Activated T-cell treated with anti-CD3 and anti-CD28 coated beads, Interleukin-2, amount 50 U/mL, for 4 hours (primary cell): ENCODE data around the gene PSMC3. TPM values are rescaled to one million over a fixed set of nuclear protein-coding genes. Genes with fewer than 3 reads are reported as not detected.
"Not testable (repeated sequence)": the region's sequence is repeated elsewhere in the genome, so short reads cannot be mapped to it uniquely, and the experiment has no call there.

ENCODE experiments used
- ATAC-seq, 2 donors: fragments of 200-7000 bp; cut with Tn5 transposase; one replicate each; pipeline ENCODE4 v1.10.0; 2021
- DNase-seq: peaks from one replicate; pipeline ENCODE4 v3.0.0-alpha.2; 2020
- H3K27me3 Mint-ChIP-seq: one replicate; pipeline ENCODE4 v1.8.0; 2021; ENCODE audit warnings: low read depth, mixed read lengths
- H3K36me3 Mint-ChIP-seq: one replicate; pipeline ENCODE4 v1.8.0; 2022; ENCODE audit warnings: mixed read lengths; ENCODE audit not compliant: insufficient read depth
- H3K4me1 Mint-ChIP-seq: one replicate; pipeline ENCODE4 v1.8.0; 2021; ENCODE audit warnings: low read depth, mixed read lengths
- H3K4me3 Mint-ChIP-seq: one replicate; pipeline ENCODE4 v1.8.0; 2021; ENCODE audit warnings: mild to moderate bottlenecking, moderate library complexity, mixed read lengths
- H3K9me3 Mint-ChIP-seq: one replicate; pipeline ENCODE4 v1.8.0; 2021; ENCODE audit warnings: mixed read lengths
- total RNA-seq, 3 donors: library from RNA; stranded (reverse); gene quantifications; one replicate each; pipeline ENCODE4 v1.2.1, GENCODE V29; 2021

The PSMC3 gene
- total RNA-seq: 100 to 1,000 TPM; 275 to 300 (median 299) TPM

DNA sequence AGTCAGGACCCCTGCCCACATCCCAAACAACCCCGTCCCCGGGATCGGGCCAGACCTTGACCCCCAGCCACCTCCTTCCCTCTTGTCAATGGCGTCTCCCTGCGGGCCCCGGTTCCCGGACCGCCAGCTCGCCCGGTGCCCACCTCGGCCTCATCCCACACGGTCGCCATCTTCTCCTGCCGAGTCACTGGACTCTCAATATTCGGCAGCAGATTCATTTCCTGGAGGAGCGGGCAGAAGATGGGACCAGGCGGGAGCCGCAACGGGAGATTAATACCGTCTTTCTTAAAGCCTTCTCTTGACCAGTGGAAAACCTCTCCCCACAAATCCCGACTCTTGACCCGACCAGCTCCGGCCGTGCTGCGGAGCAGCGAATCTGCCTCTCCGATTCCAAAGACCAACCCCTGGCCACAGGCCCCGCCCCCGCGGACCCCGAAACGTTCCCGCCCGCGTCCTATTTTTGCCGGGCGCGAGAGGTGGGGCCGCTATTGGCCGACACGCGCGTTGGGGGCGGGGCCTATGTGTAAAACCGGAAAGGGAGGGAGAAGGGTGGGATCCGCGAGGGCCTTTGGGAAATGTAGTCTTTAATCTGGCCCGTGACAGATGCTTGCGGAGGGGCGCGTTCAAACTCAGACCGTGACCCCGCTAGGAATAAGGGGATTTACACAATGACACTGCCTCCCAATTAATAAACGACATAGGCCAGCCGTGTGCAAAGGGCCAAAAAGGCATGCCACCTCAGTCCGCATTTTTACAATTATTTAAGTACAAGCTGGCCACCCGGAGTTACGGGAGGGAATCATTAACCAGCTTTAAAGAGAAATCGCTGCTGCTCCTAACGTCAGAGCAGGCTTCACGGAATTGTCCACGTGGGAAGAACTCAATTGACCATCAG lies at the start of gene PSMC3:
TSS of gene PSMC3 (minus strand) at position 378 of the 895 bp plus-strand sequence. CDS start at position 218, 160 bp downstream.
- H3K36me3 Mint-ChIP-seq: peaks cover 25% of the 10 kb centered on the region
- peaks cover 20% of the 10 kb centered on the region for H3K4me1 Mint-ChIP-seq
- no peaks in the 10 kb centered on the region for H3K27me3 Mint-ChIP-seq
- peak within 1 kb of the TSS; percentile 100 for H3K4me3 Mint-ChIP-seq
- ATAC-seq (peak; percentile 96), DNase-seq (peak; percentile 99)
- no peaks in the 10 kb centered on the region for H3K9me3 Mint-ChIP-seq

DNA sequence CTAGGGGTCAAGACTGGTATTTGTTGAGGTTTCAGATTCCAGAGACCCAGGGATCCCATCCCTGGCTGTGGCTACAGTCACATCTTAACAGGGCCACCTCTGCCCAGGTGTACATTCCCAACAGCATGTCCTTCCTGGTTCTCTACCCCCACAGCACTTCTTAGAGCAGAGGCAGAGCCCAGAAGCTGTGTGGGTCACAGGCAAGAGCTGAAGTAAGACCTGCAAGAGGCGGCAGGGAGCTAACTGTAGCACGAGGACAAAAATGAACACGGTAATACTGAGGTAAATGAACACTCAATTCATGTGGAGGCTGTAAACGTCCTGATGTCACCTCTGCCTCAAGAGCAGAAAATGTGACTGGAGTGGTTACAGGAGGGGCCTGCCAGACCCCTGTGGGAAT lies 44.4 kb upstream of the PSMC3 start:
- Mint-ChIP-seq H3K9me3 (no peaks in the 10 kb centered on the region), H3K36me3 (peaks cover 49% of the 10 kb centered on the region)
- ATAC-seq: no peak

DNA sequence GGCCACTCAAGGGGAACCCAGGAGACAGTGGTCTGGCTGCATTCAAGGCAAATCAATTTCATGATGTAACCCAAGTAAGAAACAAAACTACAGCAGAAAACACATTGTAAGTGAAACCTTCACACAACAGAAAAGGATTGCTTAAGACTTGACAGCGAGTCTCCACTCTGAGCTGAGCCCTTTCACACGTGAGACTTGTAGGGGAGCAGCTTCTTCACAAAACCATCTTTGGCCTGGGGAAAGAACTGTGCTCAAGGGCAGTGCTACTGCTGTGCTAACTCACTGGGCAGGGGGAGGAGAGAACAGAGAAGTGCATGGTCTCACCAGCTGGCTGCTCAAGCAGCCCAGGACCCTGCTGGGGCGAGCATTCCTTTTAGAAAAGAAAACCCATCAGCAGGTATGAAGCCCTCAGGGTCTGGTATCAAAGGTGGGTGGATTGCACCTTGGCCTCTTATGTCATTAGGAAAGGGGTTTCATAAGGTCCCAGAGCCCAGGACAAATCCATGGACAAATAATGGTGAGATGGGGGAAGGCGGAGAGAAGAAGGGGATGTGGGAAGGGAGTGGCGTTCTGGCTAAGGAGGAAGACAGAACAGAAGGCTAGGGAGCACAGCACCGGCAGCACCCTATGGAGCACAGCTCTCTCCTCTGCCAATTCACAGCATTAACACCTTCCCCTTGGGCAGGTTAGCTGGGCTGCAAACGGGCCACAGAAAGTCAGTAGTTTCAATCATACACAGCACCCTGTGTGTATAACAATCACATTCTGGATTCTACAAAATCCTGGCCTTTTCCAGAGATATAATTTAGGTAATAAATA lies 43.3 kb upstream of the PSMC3 start:
- peaks cover 44% of the 10 kb centered on the region for H3K36me3 Mint-ChIP-seq
- no peak for DNase-seq

More for the DNA sequence above, 44.4 kb upstream of the PSMC3 start:
- H3K27me3 Mint-ChIP-seq: no peaks in the 10 kb centered on the region
- DNase-seq: no peak
- H3K4me1 Mint-ChIP-seq: no peaks in the 10 kb centered on the region
- H3K4me3 Mint-ChIP-seq: no peak overlapping the region

DNA sequence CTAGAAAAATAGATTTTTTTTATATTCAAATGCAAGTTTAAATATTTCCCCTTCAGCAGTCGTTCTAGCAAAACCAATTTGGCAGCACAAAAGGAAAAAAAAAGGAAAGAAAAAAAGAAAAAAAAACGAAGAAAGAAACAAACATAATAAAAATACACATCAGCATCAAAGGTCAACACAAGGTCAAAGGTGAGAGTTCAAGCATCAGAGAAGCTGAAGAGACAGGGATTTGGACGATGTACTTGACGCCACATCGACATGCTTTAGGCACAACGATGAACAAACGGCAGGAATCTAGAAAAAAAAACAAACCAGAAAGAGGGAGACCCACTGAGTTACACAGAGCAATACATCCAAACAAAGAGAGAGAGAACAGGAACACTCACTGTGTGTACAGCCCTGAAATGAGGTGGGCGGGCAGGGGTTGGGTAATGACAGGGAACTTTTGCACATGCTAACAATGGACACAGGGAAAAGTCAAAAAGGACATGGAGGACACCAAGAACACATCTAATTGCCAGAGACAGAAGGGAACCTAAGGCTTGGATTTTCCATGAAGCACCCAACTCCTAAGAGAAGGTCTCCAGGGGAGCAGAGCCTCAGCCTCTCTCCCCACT lies 42.5 kb upstream of the PSMC3 start:
- Mint-ChIP-seq H3K36me3 (peaks cover 41% of the 10 kb centered on the region), H3K27me3 (no peaks in the 10 kb centered on the region), H3K9me3 (no peaks in the 10 kb centered on the region), H3K4me3 (no peak overlapping the region), H3K4me1 (no peaks in the 10 kb centered on the region)
- DNase-seq (no peak), ATAC-seq (no peak)

More for the DNA sequence above, 43.3 kb upstream of the PSMC3 start:
- Mint-ChIP-seq H3K9me3 (no peaks in the 10 kb centered on the region), H3K4me1 (no peaks in the 10 kb centered on the region), H3K27me3 (no peaks in the 10 kb centered on the region), H3K4me3 (no peak overlapping the region)
- ATAC-seq: no peak

DNA sequence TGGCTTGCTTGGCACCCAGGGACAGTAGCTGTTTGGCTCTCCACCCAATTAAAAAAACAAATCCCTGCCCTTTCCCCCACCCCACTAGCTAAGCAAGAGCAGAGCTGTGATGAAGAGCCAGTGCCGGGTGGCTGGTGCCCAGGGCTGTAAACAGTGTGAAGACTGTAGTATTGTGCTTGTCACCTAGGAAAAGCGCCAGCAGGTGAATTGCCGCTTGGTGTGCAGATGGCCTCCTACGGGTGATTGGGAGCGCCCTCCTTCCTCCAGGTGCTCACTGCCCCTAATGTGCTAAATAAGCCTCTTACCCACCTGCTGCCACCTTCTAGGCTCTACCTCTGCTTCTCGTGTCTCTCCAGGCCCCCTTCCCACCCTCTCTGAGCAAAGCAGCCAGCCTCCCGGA lies 41.1 kb upstream of the PSMC3 start:
- Mint-ChIP-seq H3K36me3 (peaks cover 32% of the 10 kb centered on the region), H3K9me3 (no peaks in the 10 kb centered on the region), H3K27me3 (no peaks in the 10 kb centered on the region), H3K4me1 (no peaks in the 10 kb centered on the region), H3K4me3 (no peak overlapping the region)
- DNase-seq: no peak
- no peak for ATAC-seq

DNA sequence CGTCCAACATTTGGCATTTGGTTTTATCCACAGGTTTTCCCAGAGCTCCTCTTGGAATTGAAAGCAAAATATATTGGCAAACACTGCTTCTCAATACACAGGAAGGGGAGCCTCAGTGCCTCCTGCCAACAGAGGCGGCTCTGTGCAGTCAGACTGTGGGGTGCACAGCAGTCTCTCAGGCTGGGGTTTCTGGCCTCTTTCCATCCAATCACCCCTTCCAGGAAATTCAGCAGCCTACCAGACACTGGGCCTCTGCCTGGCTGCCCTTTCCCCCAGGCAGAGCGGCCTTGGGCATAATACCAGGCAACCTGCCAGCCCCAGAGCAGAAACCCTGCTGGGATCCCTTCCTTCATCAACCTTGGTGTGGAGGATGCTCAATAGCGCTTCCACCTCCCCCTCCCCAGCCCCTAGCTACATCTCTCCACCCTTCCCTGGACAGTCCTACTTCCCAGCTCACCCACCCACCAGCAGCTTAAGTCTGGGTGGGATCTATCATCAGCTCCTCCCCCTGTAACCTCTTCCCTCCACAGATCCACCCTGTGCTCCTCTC lies 40.5 kb upstream of the PSMC3 start:
- Mint-ChIP-seq H3K27me3 (no peaks in the 10 kb centered on the region), H3K36me3 (peaks cover 34% of the 10 kb centered on the region), H3K4me1 (no peaks in the 10 kb centered on the region), H3K4me3 (no peak overlapping the region), H3K9me3 (no peaks in the 10 kb centered on the region)
- DNase-seq: no peak
- ATAC-seq: no peak

DNA sequence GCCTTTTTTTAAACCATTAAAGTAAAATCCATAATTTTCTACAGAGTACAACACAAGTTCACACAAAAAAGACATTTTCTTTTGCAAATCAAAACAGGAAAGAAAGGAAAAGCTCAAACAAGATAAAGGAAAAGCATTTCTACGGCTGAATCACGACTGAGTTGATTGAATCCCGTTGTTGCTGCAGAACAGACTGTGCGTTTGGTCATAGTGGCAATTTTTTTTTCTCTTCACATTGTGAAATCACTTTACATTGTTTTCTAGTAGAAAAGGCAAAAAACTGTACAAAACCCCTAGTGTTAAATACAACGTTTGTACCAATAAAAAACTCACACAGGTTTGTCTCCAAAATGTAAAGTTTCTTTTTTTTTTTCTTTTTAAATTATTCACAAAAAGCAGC lies 40.0 kb upstream of the PSMC3 start:
- no peaks in the 10 kb centered on the region for H3K27me3 Mint-ChIP-seq
- H3K4me1 Mint-ChIP-seq: no peaks in the 10 kb centered on the region
- DNase-seq (no peak), ATAC-seq (no peak)
- no peaks in the 10 kb centered on the region for H3K9me3 Mint-ChIP-seq
- no peak overlapping the region for H3K4me3 Mint-ChIP-seq
- H3K36me3 Mint-ChIP-seq: peaks cover 32% of the 10 kb centered on the region

DNA sequence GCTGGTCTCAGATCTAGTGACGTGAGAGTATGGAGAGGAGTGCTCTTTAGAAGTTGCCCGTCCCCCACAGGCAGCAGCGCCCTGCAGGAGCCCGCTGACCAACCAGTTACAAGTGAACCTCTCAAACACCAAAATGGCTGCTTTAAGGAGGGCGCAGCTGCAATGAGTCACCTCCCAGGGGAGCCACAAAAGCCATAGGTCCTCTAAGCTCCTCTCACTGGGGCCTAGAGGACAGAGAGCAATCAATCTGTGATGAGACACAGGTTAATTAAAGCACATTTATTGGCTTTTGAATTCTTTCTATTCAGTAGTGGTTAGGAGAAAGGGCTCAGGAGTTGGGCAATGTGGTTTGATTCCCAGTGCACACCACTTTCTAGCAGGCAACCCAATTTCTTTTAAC lies 38.2 kb upstream of the PSMC3 start:
- no peaks in the 10 kb centered on the region for H3K27me3 Mint-ChIP-seq
- ATAC-seq (no peak), DNase-seq (no peak)
- H3K4me3 Mint-ChIP-seq: no peak overlapping the region
- H3K9me3 Mint-ChIP-seq: no peaks in the 10 kb centered on the region
- H3K36me3 Mint-ChIP-seq: peaks cover 23% of the 10 kb centered on the region
- H3K4me1 Mint-ChIP-seq: no peaks in the 10 kb centered on the region

DNA sequence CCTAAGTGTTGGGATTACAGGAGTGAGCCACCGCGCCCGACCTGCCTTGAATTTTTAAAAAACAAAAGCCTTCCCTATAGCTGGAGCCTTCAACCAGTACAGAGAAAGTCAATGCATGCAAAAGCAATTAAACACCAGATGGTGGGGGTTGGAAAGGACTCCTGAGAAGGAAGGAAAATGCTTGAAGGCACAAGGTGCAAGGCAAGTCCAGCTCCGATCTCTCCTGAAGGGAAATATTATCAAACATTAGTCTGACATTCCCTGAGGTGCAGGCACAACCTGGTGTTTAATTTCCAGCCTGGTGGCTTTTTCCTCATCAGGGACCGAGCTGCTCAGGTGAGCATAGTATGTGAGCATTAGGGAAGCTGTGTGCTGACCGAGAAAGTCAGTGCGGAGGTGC lies 35.6 kb upstream of the PSMC3 start:
- peaks cover 11% of the 10 kb centered on the region for H3K36me3 Mint-ChIP-seq
- no peak overlapping the region for H3K4me3 Mint-ChIP-seq
- H3K9me3 Mint-ChIP-seq: no peaks in the 10 kb centered on the region
- H3K27me3 Mint-ChIP-seq: no peaks in the 10 kb centered on the region
- no peaks in the 10 kb centered on the region for H3K4me1 Mint-ChIP-seq
- ATAC-seq (no peak), DNase-seq (no peak)

DNA sequence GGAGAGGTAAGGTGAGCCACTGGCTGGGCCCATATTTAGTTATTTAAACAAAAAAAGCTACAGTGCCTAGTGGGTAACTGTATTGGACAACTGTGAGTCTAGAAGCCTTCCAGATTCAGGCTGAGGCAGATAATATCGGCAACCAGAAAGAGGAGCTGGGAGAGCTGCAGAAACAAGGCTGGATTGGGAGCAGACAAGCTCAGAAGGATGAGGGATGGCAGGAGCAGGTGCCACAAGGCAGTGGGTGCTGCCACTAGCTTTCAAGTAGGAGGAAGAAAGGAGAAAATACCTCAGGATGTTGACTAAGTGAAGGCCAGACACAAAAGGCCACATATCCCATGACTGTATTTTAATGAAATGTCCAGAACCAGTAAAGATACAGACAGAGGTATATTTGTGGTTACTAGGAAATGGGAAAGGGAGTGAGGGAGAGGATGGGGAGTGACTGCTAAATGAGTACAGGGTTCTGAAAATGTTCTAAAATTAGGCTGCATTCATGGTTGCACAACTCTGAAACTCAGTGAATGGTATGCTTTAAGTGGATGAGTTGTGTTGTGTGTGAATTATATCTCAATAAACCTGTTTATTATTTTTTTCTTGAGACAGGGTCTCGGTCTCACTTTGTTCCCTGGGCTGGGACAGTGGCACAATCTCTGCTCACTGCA lies 34.5 kb upstream of the PSMC3 start:
- H3K9me3 Mint-ChIP-seq: no peaks in the 10 kb centered on the region
- no peak for ATAC-seq
- H3K27me3 Mint-ChIP-seq: no peaks in the 10 kb centered on the region
- peaks cover 9% of the 10 kb centered on the region for H3K36me3 Mint-ChIP-seq
- no peak overlapping the region for H3K4me3 Mint-ChIP-seq
- no peak for DNase-seq
- no peaks in the 10 kb centered on the region for H3K4me1 Mint-ChIP-seq

DNA sequence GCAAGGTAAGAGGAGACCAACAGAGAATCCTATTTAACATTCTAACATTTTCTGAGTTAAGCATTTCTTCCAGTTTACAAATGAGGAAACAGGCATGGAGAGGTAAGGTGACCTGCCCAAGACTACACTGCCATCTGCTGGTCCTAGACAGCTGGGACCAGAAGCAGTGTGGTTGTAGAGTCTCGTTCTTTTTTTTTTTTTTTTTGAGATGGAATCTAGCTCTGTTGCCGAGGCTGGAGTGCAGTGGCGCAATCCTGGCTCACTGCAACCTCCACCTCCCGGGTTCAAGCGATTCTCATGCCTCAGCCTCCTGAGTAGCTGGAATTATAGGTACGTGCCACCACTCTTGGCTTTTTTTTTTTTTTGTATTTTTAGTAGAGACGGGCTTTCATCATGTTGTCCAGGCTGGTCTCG lies 28.0 kb upstream of the PSMC3 start:
- H3K36me3 Mint-ChIP-seq, H3K9me3 Mint-ChIP-seq, H3K4me1 Mint-ChIP-seq, H3K27me3 Mint-ChIP-seq, H3K4me3 Mint-ChIP-seq: not testable (repeated sequence)
- peak; percentile 86 to 87 for ATAC-seq
- peak; percentile 47 for DNase-seq

DNA sequence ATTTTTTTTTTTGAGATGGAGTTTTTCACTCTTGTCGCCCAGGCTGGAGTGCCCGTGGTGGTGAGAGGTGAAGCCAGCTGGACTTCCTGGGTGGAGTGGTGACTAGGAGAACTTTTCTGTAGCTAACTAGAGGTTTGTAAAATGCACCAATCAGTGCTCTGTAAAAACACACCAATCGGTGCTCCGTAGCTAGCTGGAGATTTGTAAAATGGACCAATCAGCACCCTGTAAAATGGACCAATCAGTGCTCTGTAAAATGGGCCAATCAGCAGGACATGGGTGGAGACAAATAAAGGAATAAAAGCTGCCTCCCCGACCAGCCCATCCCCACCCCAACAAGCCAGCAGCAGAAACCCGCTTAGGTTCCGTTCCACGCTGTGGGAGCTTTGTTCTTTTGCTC lies 27.1 kb upstream of the PSMC3 start:
- Mint-ChIP-seq H3K36me3 (no peaks in the 10 kb centered on the region), H3K4me1 (no peaks in the 10 kb centered on the region), H3K9me3 (no peaks in the 10 kb centered on the region), H3K27me3 (no peaks in the 10 kb centered on the region), H3K4me3 (no peak overlapping the region)
- ATAC-seq (no peak), DNase-seq (no peak)

DNA sequence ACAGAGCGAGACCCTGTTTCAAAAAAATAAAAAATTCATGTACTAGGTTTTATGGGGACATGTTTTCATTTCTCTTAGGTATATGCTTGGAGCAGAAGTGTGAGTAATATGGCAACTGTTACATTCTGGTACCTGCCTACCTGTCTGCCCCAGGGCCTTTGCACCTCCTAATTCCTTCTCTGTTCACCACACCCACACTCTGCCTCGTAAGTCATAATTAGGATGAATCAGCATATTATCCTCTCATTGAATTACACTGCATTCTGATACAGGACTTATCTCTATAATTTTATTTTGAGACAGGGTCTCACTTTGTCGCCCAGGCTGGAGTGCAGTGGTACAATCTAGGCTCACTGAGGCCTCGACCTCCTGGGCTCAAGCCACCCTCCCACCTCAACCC lies 25.8 kb upstream of the PSMC3 start:
- DNase-seq (no peak), ATAC-seq (no peak)
- no peak overlapping the region for H3K4me3 Mint-ChIP-seq
- no peaks in the 10 kb centered on the region for H3K27me3 Mint-ChIP-seq
- H3K36me3 Mint-ChIP-seq: no peaks in the 10 kb centered on the region
- H3K4me1 Mint-ChIP-seq: no peaks in the 10 kb centered on the region
- no peaks in the 10 kb centered on the region for H3K9me3 Mint-ChIP-seq

DNA sequence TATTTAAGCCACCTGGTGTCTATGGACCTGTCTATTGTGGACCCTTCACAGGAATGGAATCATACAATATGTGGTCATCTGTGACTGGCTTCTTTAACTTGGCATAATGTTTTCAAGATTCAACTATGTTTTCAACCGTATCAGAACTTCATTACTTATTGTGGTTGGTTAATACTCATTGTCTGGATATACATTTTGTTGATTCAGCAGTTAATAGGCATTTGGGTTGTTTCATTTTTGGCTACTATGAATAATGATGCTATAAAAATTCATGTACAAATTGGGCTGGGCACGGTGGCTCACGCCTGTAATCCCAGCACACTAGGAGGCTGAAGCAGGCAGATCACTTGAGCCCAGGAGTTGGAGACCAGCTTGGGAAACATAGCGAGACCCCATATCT lies 25.2 kb upstream of the PSMC3 start:
- no peak overlapping the region for H3K4me3 Mint-ChIP-seq
- no peaks in the 10 kb centered on the region for H3K27me3 Mint-ChIP-seq
- no peaks in the 10 kb centered on the region for H3K4me1 Mint-ChIP-seq
- ATAC-seq (no peak), DNase-seq (no peak)
- H3K36me3 Mint-ChIP-seq: no peaks in the 10 kb centered on the region
- no peaks in the 10 kb centered on the region for H3K9me3 Mint-ChIP-seq
